Common myeloid progenitor, CD34-positive (primary cell): ENCODE data around the gene C2orf74.

Source experiments
- CTCF ChIA-PET: fragments of 350-600 bp; sonication (Branson Sonifier 250); formaldehyde crosslinking; loops from one replicate; lab custom pipeline; 2021; ENCODE audit warnings: antibody characterized with exemption; lab: Charles Lee
- POLR2A ChIA-PET: fragments of 350-600 bp; sonication (Branson Sonifier 250); formaldehyde crosslinking; loops from one replicate; lab custom pipeline; 2021; ENCODE audit warnings: antibody characterized with exemption; lab: Charles Lee
- DNase-seq, 3 donors: peaks; one replicate each; pipeline versions ENCODE4 v3.0.0 to v3.0.0-alpha.2; 2013
- H3K27ac ChIP-seq, 2 experiments: 1 replicate in 1 of 2; 2 replicates in 1 of 2; pipeline ENCODE4 v1.7.0; 2013; ENCODE audit warnings: inconsistent platforms in 2 of 2, low read length in 2 of 2, mild to moderate bottlenecking in 2 of 2, low read depth in 1 of 2, moderate library complexity in 1 of 2; ENCODE audit not compliant: severe bottlenecking in 2 of 2, insufficient read depth in 1 of 2, poor library complexity in 1 of 2
- H3K27me3 ChIP-seq, 5 experiments: replicated peaks in 2 of 5; 1 replicate in 3 of 5; 2 replicates in 2 of 5; pipeline versions ENCODE4 v1.6.1 to v1.7.0; 2013; ENCODE audit warnings: low read length in 4 of 5, mild to moderate bottlenecking in 2 of 5, moderate library complexity in 2 of 5, inconsistent platforms in 1 of 5; ENCODE audit not compliant: insufficient read depth in 5 of 5, control insufficient read depth in 4 of 5
- H3K36me3 ChIP-seq, 4 experiments: 1 replicate in 2 of 4; 2 replicates in 2 of 4; pipeline versions ENCODE4 v1.6.1 to v1.7.0; 2013; ENCODE audit warnings: low read length in 3 of 4, control low read depth in 1 of 4, mild to moderate bottlenecking in 1 of 4; ENCODE audit not compliant: control insufficient read depth in 4 of 4, insufficient read depth in 4 of 4
- H3K4me1 ChIP-seq, 4 experiments: 1 replicate in 3 of 4; 2 replicates in 1 of 4; pipeline versions ENCODE4 v1.6.1 to v1.7.1; 2013; ENCODE audit warnings: low read length in 3 of 4, mild to moderate bottlenecking in 3 of 4, control low read depth in 1 of 4, inconsistent platforms in 1 of 4, moderate library complexity in 1 of 4; ENCODE audit not compliant: control insufficient read depth in 4 of 4, insufficient read depth in 4 of 4; ENCODE audit errors: control extremely low read depth in 1 of 4
- H3K4me3 ChIP-seq, 7 experiments: 1 replicate in 4 of 7; 2 replicates in 3 of 7; pipeline versions ENCODE4 v1.5.1 to v1.7.0; 2013; ENCODE audit warnings: mild to moderate bottlenecking in 7 of 7, low read length in 6 of 7, moderate library complexity in 6 of 7, inconsistent platforms in 2 of 7, low read depth in 2 of 7, control low read depth in 1 of 7; ENCODE audit not compliant: insufficient read depth in 4 of 7, control insufficient read depth in 1 of 7; ENCODE audit errors: extremely low read depth in 1 of 7
- H3K9me3 ChIP-seq, 5 experiments: 1 replicate in 4 of 5; 2 replicates in 1 of 5; pipeline versions ENCODE4 v1.6.1 to v1.7.1; 2013; ENCODE audit warnings: low read length in 4 of 5, mild to moderate bottlenecking in 2 of 5, inconsistent platforms in 1 of 5, low read depth in 1 of 5, moderate library complexity in 1 of 5; ENCODE audit not compliant: control insufficient read depth in 4 of 5, insufficient read depth in 2 of 5; ENCODE audit errors: control extremely low read depth in 1 of 5
- WGBS: methylation state at CpG from one replicate; pipeline ENCODE4 v1.1.5; 2013; ENCODE audit not compliant: insufficient coverage; 5-methylcytosine and 5-hydroxymethylcytosine counted together

The C2orf74 gene

DNA sequence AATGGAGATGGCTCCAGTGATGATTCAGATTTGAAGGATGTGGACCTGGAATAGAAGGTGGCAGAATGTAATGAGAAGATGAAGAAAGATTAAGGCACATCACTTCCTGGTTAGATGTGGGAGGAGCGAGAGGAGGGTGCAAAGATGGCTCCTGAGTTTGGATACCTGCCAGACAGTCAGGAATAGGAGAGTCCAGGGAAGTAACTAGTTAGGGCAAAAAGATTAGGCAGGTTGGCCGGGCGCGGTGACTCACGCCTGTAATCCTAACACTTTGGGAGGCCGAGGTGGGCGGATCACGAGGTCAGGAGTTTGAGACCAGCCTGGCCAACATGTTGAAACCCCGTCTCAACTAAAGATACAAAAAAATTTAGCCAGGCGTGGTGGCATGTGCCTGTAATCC lies 5.6 kb downstream of the C2orf74 start:
- ChIA-PET POLR2A (no interaction called here), CTCF (no interaction called here)
- H3K4me3 ChIP-seq: no peak overlapping the region
- H3K36me3 ChIP-seq: peaks cover 17 to 34% (median 20%) of the 10 kb centered on the region in 4 experiments
- 99% methylated on average over 8 of the region's 10 CpGs for WGBS
- no peaks in the 10 kb centered on the region for H3K9me3 ChIP-seq
- no peak overlapping the region for H3K27ac ChIP-seq
- no peak for DNase-seq
- H3K4me1 ChIP-seq: peaks cover 0 to 7% (median 0%) of the 10 kb centered on the region in 4 experiments
- H3K27me3 ChIP-seq: no peaks in the 10 kb centered on the region

DNA sequence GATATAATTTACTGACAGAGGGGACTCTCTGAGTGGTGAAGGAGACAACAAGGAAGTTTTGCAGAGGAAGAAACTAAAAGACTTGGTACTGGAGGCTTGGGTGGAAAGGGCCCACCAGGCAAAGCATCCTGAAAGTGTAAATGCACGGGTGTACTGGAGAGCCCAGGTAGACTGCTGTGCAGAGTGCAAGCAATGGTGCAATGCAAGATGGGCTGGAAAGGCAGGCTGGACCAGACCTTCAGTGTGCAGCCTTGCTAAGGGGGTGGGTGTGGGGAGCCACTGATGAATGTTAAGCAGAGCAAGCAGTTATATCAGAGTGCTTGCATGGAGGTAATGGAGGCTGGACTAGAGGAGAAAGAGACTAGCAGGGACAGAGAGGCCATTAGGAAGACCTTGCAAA lies 10.7 kb downstream of the C2orf74 start:
- Histone ChIP-seq H3K4me3 (no peak overlapping the region), H3K36me3 (no peaks in the 10 kb centered on the region), H3K27me3 (no peaks in the 10 kb centered on the region), H3K9me3 (no peaks in the 10 kb centered on the region), H3K27ac (no peak overlapping the region), H3K4me1 (peaks cover 0 to 16% (median 8%) of the 10 kb centered on the region in 4 experiments)
- DNase-seq: no peak
- ChIA-PET POLR2A (no interaction called here), CTCF (no interaction called here)
- WGBS: 77% methylated on average over 1 of the region's 1 CpG

DNA sequence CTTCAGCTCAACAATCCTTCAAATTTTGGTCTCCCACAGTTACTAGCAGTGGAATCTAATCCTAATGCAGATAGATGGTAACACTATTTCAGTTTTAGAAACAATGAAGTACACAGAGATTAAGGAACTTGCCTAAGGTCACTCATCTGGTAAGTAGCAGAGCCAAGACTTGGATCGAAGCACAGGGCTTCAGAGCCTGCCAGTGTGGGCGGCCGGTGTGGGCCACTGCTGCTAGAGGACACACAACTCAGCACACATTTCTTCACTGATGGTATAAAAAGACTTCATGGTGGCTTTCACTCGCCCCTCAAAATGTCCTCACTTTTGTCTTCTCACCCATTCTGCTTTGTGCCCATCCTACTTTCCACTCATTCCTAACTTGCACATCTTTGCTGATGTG lies 11.1 kb downstream of the C2orf74 start:
- Histone ChIP-seq H3K36me3 (no peaks in the 10 kb centered on the region), H3K4me3 (no peak overlapping the region), H3K27me3 (no peaks in the 10 kb centered on the region), H3K9me3 (no peaks in the 10 kb centered on the region), H3K4me1 (peaks cover 0 to 21% (median 11%) of the 10 kb centered on the region in 4 experiments), H3K27ac (no peak overlapping the region)
- WGBS: 100% methylated on average over 4 of the region's 4 CpGs
- DNase-seq: no peak
- ChIA-PET CTCF (no interaction called here), POLR2A (no interaction called here)

DNA sequence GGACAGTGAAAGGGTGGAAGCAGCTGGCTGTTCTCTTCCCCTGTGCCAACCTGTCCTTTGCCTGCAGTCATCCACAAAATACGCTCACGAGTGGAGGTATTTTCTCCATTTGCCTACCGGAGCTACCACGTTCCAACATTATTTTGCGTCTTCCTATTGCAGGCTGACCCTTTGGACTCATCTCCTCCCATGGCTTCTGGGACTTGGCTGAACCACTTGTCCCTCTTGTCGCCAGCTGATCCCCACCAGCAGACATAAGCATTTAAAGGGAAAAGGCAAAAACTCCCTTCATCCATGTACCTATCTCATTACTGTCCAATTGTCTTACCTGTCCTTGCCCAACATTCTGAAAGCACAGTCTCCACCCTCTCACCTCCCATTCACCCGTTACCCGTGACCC lies 13.0 kb downstream of the C2orf74 start:
- Histone ChIP-seq H3K27me3 (no peaks in the 10 kb centered on the region), H3K9me3 (no peaks in the 10 kb centered on the region), H3K36me3 (peaks cover 0 to 11% (median 7%) of the 10 kb centered on the region in 4 experiments), H3K4me3 (no peak overlapping the region), H3K4me1 (peaks cover 0 to 38% (median 27%) of the 10 kb centered on the region in 4 experiments), H3K27ac (no peak overlapping the region)
- WGBS: 97% methylated on average over 8 of the region's 8 CpGs
- POLR2A ChIA-PET: no interaction called here
- DNase-seq: no peak
- CTCF ChIA-PET: no interaction called here

DNA sequence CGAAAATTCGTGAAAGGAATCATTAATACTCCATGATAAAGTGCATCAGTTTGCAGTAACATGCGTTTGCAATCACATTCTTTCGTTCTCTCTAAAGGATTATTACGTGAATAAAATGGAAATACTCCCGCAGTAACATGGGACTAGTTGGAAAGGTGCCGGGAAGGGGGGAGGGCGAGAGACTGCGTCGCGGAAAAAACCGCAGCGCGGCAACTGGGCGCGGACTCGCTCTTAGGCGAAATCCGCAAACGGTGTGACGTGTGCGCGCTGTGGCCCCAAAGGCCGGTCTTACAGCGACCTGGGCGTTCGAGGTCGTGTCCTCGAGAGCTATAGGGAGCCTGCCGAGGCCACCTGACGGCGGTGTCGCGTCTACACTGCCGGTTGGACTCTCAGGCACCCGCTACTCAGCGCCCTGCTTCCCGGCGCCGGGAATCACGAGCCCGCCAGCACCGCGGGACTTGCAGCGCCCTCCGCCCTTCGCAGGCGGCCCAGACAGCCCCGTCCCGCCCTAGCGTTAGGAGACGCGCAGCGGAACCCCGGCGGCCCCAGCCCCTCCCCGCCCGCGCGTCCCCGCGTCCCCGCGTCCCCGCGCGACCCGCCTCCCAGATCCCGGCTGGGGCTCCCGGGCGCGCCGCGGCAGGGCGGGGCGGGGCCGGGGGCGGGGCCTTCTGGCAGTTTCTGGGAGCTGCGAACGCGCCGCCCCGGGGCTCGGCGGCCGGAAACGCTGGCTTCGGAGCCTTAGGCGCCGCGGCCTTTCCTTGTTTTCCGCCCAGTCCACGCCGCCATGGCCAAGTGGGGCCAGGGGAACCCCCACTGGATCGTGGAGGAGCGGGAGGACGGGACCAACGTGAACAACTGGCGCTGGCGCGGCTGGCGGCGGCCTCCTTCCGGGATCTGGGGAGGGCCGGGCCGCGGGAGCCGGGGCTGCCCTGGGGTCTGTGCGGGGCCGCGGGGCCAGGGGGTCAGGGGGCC lies 15.1 kb downstream of the C2orf74 start:
- peak overlapping the region; percentile 89 to 98 for H3K27ac ChIP-seq
- under 1% methylated on average over 98 of the region's 111 CpGs for WGBS
- ChIA-PET CTCF (interaction anchor here (1.2 to 2.0 kb wide), 2 partner anchors 12 to 32 kb away, joined by 3 to 7 read pairs; no protein-coding TSS in a partner anchor), POLR2A (interaction anchor here (0.5 to 0.7 kb wide), 3 partner anchors 124 to 690 kb away, joined by 3 read pairs; no protein-coding TSS in a partner anchor)
- H3K27me3 ChIP-seq: no peaks in the 10 kb centered on the region
- DNase-seq: peak; percentile 89 to 95 (median 93)
- H3K9me3 ChIP-seq: no peaks in the 10 kb centered on the region
- peaks cover 4 to 31% (median 20%) of the 10 kb centered on the region in 4 experiments for H3K36me3 ChIP-seq
- H3K4me1 ChIP-seq: peaks cover 0 to 43% (median 34%) of the 10 kb centered on the region in 4 experiments
- H3K4me3 ChIP-seq: peak overlapping the region; percentile 72 to 94 (median 85)

DNA sequence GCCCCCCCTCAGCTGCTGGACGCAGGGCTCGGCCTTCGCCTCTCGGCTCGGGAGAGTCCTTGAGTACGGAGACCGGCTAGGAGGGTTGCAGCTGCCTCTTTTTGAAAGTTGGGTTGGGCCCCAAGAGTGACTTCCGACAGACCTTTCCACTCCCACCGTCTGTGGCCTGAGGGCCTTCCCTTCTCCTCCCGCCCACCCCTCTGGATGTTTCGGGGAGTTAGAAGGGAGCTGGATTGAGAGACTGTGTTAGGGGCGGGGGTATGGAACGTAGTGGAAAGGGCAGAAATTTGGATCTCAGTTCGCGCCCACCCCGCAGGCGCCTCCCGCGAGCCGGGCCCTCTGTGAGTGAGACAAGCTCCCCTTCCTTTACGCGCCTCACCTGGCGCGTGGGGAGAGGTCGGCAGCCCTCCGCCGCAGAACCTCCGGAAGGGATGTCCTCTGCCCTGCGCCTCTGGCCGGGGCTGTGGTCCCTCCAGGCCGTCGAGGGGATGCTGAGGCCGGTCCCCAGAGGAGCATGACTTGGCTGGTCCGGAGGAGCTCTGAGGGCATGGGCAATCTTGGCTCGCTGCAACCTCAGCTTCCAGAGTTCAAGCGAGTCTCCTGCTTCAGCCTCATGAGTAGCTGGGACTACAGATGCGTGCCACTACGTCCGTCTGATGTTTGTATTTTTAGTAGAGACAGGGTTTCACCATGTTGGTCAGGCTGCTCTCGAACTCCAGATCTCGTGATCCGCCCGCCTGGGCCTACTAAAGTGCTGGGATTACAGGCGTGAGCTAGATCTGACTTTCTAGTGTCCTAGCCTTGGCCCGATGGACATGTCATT lies 15.9 kb downstream of the C2orf74 start:
- DNase-seq: peak; percentile 36 to 67 (median 62)
- CTCF ChIA-PET: interaction anchor here (1.0 to 2.0 kb wide), 5 partner anchors 11 to 33 kb away, joined by 3 to 7 read pairs (median 3); no protein-coding TSS in a partner anchor
- H3K9me3 ChIP-seq: no peaks in the 10 kb centered on the region
- peak overlapping the region; percentile 47 to 94 (median 82) for H3K4me3 ChIP-seq
- peak overlapping the region; percentile 89 to 98 for H3K27ac ChIP-seq
- peaks cover 4 to 39% (median 26%) of the 10 kb centered on the region in 4 experiments for H3K36me3 ChIP-seq
- WGBS: 20% methylated on average over 38 of the region's 45 CpGs
- POLR2A ChIA-PET: interaction anchor here (0.5 to 0.7 kb wide), 2 partner anchors 123 to 612 kb away, joined by 3 read pairs; no protein-coding TSS in a partner anchor
- no peaks in the 10 kb centered on the region for H3K27me3 ChIP-seq
- H3K4me1 ChIP-seq: peaks cover 0 to 43% (median 34%) of the 10 kb centered on the region in 4 experiments
